OCI-M1 (cell line): ENCODE measurements around the gene EPM2A.
"Not testable (repeated sequence)": the region's sequence is repeated elsewhere in the genome, so short reads cannot be mapped to it uniquely, and the experiment has no call there.

Experiments used
- DNase-seq: peaks from one replicate; lab custom pipeline; 2025; lab: John Stamatoyannopoulos, UW

The EPM2A gene

GRCh38 chr6:145729887-145730286, 5.4 kb downstream of the EPM2A start:
- DNase-seq = no peak

GRCh38 chr6:145728444-145729385, 6.6 kb downstream of the EPM2A start:
- DNase-seq = no peak

GRCh38 chr6:145727817-145728388, 7.4 kb downstream of the EPM2A start:
- peak; percentile 36 for DNase-seq

- DNase-seq = no peak
Observed at GRCh38 chr6:145725570-145725969, 9.8 kb downstream of the EPM2A start.

GRCh38 chr6:145723646-145724045, 11.7 kb downstream of the EPM2A start:
- no peak for DNase-seq

DNA sequence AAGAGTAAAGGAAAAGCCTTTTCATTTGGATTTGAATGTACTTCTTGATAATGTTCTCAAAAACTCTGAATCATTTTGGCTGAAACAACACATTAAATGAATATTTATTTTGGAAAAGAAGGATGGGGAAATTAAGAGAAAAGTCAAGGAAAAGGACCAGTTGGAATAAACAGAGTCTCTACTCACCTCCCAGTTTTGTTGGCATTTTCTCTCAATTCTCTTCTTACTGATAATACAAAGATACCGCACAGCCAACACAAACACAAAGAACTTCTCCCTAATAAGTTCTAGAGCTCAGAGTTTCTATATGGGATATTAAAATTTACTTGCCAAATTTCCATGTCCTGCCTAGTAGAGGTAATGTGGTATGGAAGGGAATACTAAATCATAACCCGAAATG, 13.1 kb downstream of the EPM2A start:
- no peak for DNase-seq

DNA sequence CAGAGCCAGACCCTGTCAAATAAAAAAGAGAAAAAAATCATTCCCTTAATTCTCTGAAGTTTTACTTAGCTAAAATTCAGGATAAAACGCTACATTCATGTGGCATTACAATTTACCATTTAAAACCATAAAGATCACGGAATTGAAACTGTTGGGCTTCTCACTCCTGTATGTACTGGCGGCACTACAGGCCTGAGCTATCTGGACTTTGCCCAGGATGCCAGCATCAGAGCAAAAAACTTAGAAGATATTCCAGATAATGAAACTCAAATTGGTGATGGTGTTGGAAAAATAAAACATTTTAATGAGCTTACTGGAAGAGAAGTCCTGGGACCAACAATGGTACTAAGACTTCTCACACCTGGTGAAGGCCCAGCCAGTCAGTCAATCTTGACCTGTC, 14.2 kb downstream of the EPM2A start:
- no peak for DNase-seq

GRCh38 chr6:145715426-145715825, 19.9 kb downstream of the EPM2A start:
- DNase-seq = no peak

DNA sequence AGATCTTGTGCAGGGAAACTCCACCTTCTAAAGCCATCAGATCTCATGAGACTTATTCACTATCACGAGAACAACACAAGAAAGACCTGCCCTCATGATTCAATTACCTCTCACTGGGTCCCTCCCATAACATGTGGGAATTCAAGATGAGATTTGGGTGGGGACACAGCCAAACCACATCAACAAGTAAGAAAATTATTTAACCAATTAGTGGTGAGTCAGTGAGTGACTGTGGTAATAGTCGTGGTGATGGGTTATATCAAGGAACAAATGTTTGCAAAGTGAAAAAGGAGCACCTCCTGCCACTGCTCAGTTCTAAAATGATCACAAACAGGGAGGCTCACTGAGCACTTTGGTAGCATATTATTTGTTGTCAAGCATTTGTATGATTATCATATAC, 20.6 kb downstream of the EPM2A start:
- DNase-seq = no peak

- no peak for DNase-seq
Observed at GRCh38 chr6:145713773-145714172, 21.5 kb downstream of the EPM2A start.

DNA sequence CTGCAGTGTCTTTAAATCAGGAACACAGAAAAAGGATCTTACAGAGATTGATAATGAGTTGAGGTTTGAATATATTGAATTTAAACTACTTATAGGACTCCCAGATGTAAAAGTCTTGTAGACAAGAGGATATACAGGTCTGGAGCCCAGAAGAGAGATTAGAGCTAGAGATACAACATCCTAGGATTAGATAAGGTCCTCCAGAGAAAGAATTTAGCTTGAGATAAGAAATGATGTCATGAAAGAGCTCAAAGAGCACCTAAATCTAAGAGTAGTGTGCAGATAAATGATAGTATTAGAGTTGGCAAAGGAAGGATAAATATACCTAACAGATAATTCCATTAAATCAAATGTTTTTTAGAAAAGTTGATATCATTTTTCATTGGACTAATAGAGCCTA, 23.9 kb downstream of the EPM2A start:
- DNase-seq = no peak

DNA sequence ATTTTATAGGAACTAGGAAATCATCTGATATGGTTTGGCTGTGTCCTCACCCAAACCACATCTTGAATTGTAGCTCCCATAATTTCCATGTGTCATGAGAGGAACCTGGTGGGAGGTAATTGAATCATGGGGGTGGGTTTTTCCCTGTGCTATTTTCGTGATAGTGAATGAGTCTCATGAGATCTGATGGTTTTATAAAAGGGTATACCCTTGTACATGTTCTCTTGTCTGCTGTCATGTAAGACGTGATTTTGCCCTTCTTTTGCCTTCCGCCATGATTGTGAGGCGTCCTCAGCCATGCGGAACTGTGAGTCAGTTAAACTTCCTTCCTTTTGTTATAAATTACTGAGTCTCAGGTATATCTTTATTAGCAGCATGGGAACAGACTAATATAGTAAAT, 27.9 kb downstream of the EPM2A start:
- DNase-seq = no peak

DNA sequence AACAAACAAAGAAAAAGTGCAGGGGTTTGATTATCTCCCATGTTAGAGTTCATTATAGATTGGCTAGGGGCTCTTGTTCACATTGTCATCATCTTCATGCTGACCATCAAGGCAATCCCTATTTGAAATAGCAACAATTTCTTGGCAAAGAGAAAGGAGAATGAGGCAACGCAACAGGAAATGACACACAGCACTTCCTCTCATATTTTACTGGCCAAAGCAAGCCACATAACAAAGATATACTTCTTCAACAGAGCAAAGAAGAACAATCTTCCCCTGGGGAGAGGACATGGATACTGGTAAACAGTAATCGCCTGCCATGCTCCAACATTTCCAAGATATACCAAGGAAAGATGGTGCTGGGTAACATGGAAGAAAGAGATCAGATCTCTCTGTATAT, 29.8 kb downstream of the EPM2A start:
- DNase-seq = no peak

GRCh38 chr6:145704143-145704781, 31.1 kb downstream of the EPM2A start:
- DNase-seq = peak; percentile 54

DNA sequence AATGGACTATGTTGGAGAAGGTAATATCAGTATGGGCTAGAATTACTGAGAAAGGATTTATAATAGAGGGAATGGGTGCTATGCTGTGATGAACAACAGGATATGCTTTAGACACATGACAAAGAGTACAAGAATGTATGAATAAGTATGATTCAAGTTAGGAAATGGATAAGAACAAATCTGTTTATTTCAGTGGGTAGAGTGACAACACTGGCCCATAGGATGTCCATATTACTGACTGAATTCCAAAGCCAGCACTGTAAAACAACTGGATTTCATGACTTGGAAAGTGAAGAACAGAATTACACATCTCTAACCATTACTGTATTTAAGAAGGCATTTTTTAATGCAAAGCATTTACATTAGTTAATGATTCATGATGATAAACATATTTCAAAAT, 35.9 kb downstream of the EPM2A start:
- DNase-seq = no peak

DNA sequence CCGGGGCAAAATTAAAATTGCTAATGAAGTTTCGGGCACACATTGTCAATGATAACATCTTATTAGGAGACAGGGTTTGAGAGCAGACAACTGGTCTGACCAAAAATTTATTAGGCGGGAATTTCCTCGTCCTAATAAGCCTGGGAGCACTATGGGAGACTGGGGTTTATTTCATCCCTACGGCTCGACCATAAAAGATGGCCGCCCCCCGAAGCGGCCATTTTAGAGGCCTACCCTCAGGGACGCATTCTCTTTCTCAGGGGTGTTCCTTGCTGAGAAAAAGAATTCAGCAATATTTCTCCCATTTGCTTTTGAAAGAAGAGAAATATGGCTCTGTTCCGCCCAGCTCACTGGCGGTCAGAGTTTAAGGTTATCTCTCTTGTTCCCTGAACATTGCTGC, 37.9 kb downstream of the EPM2A start:
- not testable (repeated sequence) for DNase-seq

GRCh38 chr6:145694083-145694737, 41.1 kb downstream of the EPM2A start:
- DNase-seq = no peak

DNA sequence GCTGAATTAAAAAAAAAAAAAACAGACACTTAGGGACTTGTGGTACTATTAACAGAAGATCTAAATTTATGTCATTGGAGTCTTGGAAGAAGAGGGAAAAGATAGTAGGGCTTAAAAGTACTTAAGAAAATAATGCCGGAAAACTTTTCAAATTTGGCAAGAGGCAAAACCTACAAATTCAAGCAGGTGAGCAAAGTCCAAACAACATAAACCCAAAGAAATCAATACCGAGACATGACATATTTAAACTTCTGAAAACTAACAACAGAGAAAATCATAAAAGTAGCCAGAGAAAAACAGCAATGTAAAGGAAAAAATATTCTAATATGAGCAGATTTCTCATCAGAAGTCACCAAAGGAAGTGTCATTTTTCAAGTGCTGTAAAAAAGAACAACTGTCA, 44.4 kb downstream of the EPM2A start:
- DNase-seq = no peak

DNA sequence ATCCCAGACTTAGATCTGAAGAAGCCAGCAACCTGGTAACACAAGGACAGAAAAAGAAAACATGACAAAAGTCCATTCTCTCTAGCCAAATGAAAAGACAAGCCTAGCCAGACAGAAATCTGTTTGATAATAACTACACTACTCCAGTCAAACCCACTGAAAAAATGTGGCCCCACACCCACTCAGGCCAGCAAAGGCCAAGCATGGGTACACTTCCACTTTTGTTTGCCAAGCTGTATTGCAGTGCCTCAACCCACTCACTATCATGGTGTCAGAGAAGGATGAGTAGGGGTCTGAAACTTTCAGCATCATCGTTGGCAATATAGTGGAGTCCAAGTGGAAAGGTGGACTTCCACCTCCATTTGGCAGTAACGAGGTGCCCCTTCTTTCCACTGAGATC, 45.8 kb downstream of the EPM2A start:
- no peak for DNase-seq

- DNase-seq = no peak
Observed at GRCh38 chr6:145688493-145688905, 46.8 kb downstream of the EPM2A start.

GRCh38 chr6:145685932-145686331, 49.4 kb downstream of the EPM2A start:
- DNase-seq = no peak

DNA sequence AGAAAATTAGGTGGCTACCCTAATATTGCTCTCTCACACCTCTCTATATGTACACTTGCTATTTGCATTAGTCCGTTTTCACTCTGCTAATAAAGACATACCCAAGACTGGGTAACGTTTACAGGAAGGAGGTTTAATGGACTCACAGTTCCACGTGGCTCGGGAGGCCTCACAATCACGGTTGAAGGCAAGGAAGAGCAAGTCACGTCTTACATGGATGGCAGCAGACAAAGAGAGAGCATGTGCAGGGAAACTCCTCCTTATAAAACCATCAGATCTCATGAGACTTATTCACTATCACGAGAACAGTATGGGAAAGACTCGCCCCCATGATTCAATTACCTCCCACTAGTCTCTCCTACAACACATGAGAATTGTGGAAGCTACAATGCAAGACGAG, 53.4 kb downstream of the EPM2A start:
- no peak for DNase-seq

GRCh38 chr6:145673504-145673903, 61.8 kb downstream of the EPM2A start:
- no peak for DNase-seq
